Natural killer cell treated with Interleukin-12 subunit alpha and Interleukin-12 subunit beta and Interleukin-15 and Interleukin-18, amount 100 ng/mL, for 72 hours (primary cell): ENCODE results near the gene PKP4. TPM values are rescaled to one million over a fixed set of nuclear protein-coding genes. Genes with fewer than 3 reads are reported as not detected.
"Not testable (repeated sequence)": the region's sequence is repeated elsewhere in the genome, so short reads cannot be mapped to it uniquely, and the experiment has no call there.

Source experiments
- ATAC-seq, 2 donors: fragments of 150-1000 bp; cut with Tn5 transposase in 1 of 2; sonication (Bioruptor Pico), chemical (Tn5 transposase) in 1 of 2; 2 replicates each; pipeline ENCODE4 v1.10.0; 2021
- DNase-seq: peaks from one replicate; pipeline ENCODE4 v3.0.0; 2022; ENCODE audit warnings: low spot score
- H3K27ac Mint-ChIP-seq, 2 donors: 1 replicate in 1 of 2; 2 replicates in 1 of 2; pipeline ENCODE4 v1.8.0; 2022; ENCODE audit warnings: mixed read lengths in 2 of 2, mild to moderate bottlenecking in 1 of 2, moderate library complexity in 1 of 2
- H3K27me3 Mint-ChIP-seq, 2 donors: 1 replicate in 1 of 2; 2 replicates in 1 of 2; pipeline ENCODE4 v1.8.0; 2022; ENCODE audit warnings: mixed read lengths in 2 of 2
- H3K36me3 Mint-ChIP-seq: one replicate; pipeline ENCODE4 v1.8.0; 2022; ENCODE audit warnings: mixed read lengths
- H3K4me1 Mint-ChIP-seq, 2 donors: 1 replicate in 1 of 2; 2 replicates in 1 of 2; pipeline ENCODE4 v1.8.0; 2022; ENCODE audit warnings: low read depth in 2 of 2, mixed read lengths in 2 of 2, mild to moderate bottlenecking in 1 of 2
- H3K4me3 Mint-ChIP-seq: one replicate; pipeline ENCODE4 v1.8.0; 2022; ENCODE audit warnings: mixed read lengths
- H3K9me3 Mint-ChIP-seq: 2 replicates; pipeline ENCODE4 v1.8.0; 2022; ENCODE audit warnings: mixed read lengths
- total RNA-seq, 2 donors: library from RNA; stranded (reverse); gene quantifications; one replicate each; pipeline ENCODE4 v1.2.3, GENCODE V29; 2022

PKP4 gene
- total RNA-seq, 2 donors from 2014 or later, result 16.9 to 54.4 TPM

DNA sequence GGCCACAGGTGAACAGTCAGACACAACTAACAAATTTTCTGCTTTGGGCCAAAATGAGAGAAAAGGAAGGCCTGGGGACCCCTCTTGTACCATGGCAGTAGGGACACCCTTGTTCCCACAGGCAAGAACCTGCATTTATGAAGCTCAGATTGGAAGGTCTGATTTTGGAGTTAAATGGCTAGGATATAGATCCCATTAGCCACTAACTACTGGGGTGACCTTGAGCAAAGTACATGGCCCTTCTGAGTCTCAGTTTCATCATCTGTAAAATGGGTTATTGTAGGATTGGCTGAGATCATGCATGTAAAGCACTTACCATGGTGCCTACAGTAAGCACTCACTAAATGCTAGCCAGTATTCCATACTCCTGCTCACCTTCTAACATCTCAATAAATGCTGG, 236.7 kb downstream of the PKP4 start:
- no peak for DNase-seq
- Mint-ChIP-seq H3K36me3 (no peaks in the 10 kb centered on the region), H3K4me1 (no peaks in the 10 kb centered on the region), H3K9me3 (peaks cover 4% of the 10 kb centered on the region), H3K27me3 (peaks cover 12 to 23% of the 10 kb centered on the region in 2 donors), H3K27ac (no peak overlapping the region), H3K4me3 (no peak overlapping the region)
- ATAC-seq, result no peak

DNA sequence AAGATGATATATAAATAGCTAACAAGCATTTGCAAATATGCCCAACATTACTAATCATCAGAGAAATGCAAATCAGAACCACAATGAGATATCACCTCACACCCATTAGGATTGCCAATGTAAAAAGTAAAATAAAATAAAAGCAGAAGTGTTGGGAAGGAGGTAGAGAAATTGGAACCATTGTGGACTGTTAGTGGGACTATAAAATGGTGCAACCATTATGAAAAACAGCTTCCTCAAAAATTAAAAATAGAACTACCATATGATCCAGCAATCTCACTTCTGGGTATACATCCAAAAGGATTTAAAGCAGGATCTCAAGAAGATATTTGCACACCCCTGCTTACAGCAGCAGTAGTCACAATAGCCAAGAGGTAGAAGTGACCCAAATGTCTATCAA, 238.6 kb downstream of the PKP4 start:
- no peaks in the 10 kb centered on the region for H3K4me1 Mint-ChIP-seq
- H3K4me3 Mint-ChIP-seq, result no peak overlapping the region
- H3K27me3 Mint-ChIP-seq, result peaks cover 12 to 23% of the 10 kb centered on the region in 2 donors
- H3K36me3 Mint-ChIP-seq, result no peaks in the 10 kb centered on the region
- H3K27ac Mint-ChIP-seq, result no peak overlapping the region
- ATAC-seq (no peak), DNase-seq (no peak)
- peaks cover 4% of the 10 kb centered on the region for H3K9me3 Mint-ChIP-seq

DNA sequence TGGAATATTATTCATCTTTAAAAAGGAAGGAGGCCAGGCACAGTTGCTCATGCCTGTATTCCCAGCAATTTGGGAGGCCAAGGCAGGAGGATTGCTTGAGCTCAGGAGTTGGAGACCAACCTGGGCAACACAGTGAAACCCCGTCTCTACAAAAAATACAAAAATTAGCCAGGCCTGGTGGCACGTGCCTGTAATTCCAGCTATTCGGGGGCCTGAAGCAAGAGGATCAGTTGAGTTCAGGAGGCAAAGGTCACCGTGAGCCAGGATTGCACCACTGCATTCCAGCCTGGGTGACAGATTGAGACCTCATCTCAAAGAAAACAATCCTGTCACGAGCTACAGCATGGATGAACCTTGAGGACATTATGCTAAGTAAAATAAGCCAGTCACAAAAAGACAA, 239.0 kb downstream of the PKP4 start:
- not testable (repeated sequence) for H3K27ac Mint-ChIP-seq, DNase-seq, H3K4me3 Mint-ChIP-seq, ATAC-seq, H3K4me1 Mint-ChIP-seq, H3K9me3 Mint-ChIP-seq, H3K36me3 Mint-ChIP-seq
- H3K27me3 Mint-ChIP-seq, result peaks cover 12 to 23% of the 10 kb centered on the region in 2 donors

DNA sequence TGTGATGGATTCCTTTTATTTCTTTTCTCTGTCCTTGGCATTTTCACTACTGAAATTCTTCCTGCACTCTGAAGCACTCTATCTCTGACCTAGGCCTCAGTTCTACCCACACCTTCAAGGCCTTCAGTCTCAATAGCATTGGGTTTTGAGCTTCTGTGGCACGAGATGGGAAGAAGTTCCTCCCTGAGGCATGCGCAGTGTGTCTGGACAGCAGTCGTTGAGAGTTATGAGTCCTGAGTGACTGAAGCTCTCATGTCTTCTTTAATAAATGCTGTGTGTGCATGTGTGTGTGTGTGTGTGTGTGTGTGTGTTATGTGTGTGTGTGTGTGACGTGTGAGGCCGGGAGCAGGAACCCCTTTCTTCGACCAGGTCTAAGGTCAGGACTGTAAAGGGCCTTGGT, 242.6 kb downstream of the PKP4 start:
- peaks cover 4 to 17% of the 10 kb centered on the region in 2 donors for H3K27me3 Mint-ChIP-seq
- no peaks in the 10 kb centered on the region for H3K4me1 Mint-ChIP-seq
- peak in 1 of 2 donors; percentile 48 for ATAC-seq
- no peak for DNase-seq
- H3K4me3 Mint-ChIP-seq, result no peak overlapping the region
- no peaks in the 10 kb centered on the region for H3K36me3 Mint-ChIP-seq
- H3K9me3 Mint-ChIP-seq, result no peaks in the 10 kb centered on the region
- H3K27ac Mint-ChIP-seq, result no peak overlapping the region

DNA sequence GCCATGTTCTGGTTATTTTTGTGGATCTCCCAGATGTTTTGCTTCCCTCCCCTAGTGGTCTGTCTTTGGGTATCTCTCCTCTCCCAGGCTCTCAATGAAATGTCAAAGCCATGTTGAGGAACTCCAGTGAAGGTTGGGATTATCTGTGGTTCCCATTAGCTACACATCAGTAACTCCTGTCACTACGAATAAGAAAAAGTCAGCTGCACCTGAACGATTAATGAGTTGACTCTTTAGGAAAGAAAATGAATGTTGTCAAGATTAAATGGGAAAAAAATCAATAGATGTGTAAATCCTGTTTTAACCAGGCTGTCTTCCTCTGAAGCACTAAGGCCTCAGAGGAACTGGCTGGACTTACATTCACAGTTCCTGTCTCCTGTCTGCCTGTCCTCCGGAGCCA, 244.3 kb downstream of the PKP4 start:
- H3K4me1 Mint-ChIP-seq, result no peaks in the 10 kb centered on the region
- H3K27ac Mint-ChIP-seq, result no peak overlapping the region
- H3K27me3 Mint-ChIP-seq, result peaks cover 7 to 17% of the 10 kb centered on the region in 2 donors
- H3K36me3 Mint-ChIP-seq, result no peaks in the 10 kb centered on the region
- peaks cover 3% of the 10 kb centered on the region for H3K9me3 Mint-ChIP-seq
- ATAC-seq (no peak), DNase-seq (no peak)
- H3K4me3 Mint-ChIP-seq, result no peak overlapping the region

DNA sequence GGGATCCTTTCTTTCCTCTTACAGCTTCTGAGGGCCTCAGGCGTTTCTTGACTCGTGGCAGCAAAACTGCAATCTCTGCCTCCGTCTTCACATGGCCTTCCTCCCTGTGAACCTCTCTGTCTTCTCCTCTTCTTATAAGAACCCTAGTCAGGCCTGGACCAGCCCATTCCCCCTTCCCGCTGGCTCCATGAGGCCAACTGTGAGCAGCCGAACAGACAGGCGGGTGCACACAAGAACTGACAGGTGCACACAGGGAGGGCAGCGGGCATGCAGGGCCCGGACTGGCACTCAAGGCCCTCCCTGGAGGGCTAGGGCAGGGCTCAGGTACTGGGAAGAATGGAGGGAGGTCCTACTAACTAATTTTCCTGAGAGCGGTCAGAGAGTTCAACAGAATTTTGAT, 246.0 kb downstream of the PKP4 start:
- ATAC-seq (no peak), DNase-seq (no peak)
- Mint-ChIP-seq H3K27me3 (peaks cover 3 to 4% of the 10 kb centered on the region in 2 donors), H3K27ac (no peak overlapping the region), H3K9me3 (peaks cover 3% of the 10 kb centered on the region), H3K4me3 (no peak overlapping the region), H3K36me3 (no peaks in the 10 kb centered on the region), H3K4me1 (no peaks in the 10 kb centered on the region)

DNA sequence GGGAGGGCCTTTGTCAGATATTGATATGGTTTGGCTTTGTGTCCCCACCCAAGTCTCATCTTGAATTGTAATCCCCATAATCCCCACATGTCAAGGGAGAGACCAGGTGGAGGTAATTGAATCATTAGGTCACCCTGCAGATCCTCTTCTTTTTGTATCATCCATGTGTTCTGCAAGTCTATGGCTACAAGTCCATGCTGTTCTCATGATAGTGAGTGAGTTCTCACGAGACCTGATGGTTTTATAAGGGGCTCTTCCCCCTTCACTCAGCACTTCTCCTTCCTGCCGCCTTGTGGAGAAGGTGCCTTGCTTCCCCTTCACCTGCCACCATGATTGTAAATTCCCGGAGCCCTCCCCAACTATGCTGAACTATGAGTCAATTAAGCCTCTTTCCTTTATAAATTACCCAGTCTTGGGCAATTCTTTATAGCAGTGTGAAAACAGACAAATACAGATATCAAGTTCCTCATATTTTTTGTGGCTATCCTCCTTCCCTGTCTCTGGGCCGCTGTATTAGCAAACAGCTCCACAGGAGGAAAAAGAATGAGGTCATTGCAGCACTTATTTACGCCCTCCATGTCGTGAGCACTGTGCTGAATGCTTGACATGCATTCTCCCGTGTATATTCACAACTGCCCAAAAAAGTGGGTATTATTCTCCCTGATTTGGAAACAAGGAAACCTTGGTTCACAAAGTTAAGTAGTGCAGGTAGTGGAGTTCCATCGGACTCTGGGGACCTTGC, 248.1 kb downstream of the PKP4 start:
- ATAC-seq, H3K4me3 Mint-ChIP-seq, H3K9me3 Mint-ChIP-seq, H3K4me1 Mint-ChIP-seq, DNase-seq, H3K27me3 Mint-ChIP-seq, H3K36me3 Mint-ChIP-seq, H3K27ac Mint-ChIP-seq: not testable (repeated sequence)

DNA sequence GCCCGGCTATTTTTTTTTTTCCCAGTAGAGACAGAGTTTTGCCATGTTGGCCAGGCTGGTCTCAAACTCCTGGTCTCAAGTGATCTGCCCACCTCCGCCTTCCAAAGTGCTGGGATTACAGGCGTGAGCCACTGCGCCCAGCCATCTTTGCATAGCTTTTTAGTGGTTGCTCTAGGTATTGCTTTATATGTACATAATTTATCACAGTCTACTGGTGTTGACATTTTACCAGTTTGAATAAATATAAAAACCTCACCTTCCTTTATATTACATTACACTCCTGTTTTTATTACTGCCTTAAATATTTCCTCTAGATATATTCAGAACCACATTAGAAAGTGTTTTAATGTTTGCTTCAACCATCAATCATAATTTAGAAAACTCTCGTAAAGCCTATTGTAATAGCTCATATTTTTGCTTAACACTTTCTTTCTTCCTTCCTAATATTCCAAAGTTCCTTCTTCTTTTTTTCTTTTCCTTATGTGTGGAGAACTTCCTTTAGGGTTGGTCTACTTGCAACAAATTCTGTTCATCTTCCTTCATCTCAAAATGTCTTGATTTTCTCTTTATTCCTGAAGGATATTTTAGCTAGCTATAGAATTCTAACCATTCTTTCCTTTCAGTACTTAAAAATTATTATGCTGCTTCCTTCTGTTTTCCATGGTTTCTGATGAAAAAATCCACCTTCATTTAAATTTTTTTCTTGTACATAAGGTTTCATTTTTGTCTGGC, 256.2 kb downstream of the PKP4 start:
- Mint-ChIP-seq H3K4me3 (no peak overlapping the region), H3K36me3 (peaks cover 11% of the 10 kb centered on the region), H3K27ac (no peak overlapping the region), H3K4me1 (no peaks in the 10 kb centered on the region), H3K9me3 (peaks cover 4% of the 10 kb centered on the region), H3K27me3 (peaks cover 14 to 32% of the 10 kb centered on the region in 2 donors)
- DNase-seq, result no peak
- ATAC-seq, result no peak

DNA sequence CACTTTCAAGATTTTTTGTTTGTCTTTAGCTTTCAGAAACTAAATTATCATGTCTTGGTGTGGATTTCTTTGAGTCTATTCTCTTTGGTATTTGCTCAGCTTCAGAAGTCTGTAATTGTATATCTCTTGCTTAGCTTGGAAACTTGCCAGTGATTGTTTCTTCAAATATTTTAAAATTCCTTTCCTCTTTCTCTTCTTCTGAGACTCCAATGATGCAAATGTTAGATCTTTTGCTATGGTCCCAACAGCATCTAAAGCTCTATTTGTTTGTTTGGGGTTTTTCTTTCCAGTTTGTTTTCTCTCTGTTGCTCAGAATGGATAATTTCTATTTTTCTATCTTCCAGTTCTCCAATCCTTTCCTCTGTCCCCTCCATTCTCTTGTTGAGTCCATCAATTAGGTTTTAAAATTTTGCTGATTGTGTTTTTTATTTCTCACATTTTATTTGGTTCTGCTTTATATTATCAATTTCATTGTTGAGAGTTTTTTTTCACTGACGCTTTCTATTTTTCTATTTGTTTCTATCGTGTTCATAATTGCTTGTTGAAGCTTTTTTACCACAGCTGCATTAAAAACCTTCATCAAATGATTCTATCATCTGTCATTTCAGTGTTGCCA, 256.9 kb downstream of the PKP4 start:
- H3K4me3 Mint-ChIP-seq, result no peak overlapping the region

DNA sequence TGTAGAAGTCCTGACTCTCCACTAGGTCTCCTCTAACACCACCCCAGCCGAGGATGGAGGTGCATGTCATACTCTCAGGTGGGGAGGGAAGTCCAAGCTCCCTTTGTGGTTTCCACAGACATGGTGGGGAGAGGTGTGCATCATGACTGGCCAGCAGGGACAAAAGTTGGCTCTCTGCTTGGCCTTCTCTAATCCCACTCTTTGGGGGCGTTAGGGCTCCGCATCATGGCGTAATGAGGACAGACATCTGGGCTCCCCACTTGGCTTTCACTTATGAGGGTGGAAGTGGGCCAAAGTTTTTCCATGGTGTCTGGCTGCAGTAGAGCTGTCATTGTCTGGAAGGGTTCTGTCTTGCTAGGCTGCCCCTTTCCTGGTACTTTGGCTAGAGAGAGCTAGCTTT, 257.7 kb downstream of the PKP4 start:
- Mint-ChIP-seq H3K4me3 (no peak overlapping the region), H3K27ac (no peak overlapping the region), H3K9me3 (peaks cover 4% of the 10 kb centered on the region), H3K36me3 (peaks cover 11% of the 10 kb centered on the region), H3K27me3 (peaks cover 14 to 32% of the 10 kb centered on the region in 2 donors), H3K4me1 (no peaks in the 10 kb centered on the region)
- DNase-seq (no peak), ATAC-seq (no peak)

More for the DNA sequence above, 256.9 kb downstream of the PKP4 start:
- ATAC-seq, result no peak
- H3K27me3 Mint-ChIP-seq, result peaks cover 14 to 32% of the 10 kb centered on the region in 2 donors
- no peak for DNase-seq
- H3K36me3 Mint-ChIP-seq, result peaks cover 11% of the 10 kb centered on the region
- no peaks in the 10 kb centered on the region for H3K4me1 Mint-ChIP-seq
- H3K27ac Mint-ChIP-seq, result no peak overlapping the region
- peaks cover 4% of the 10 kb centered on the region for H3K9me3 Mint-ChIP-seq

DNA sequence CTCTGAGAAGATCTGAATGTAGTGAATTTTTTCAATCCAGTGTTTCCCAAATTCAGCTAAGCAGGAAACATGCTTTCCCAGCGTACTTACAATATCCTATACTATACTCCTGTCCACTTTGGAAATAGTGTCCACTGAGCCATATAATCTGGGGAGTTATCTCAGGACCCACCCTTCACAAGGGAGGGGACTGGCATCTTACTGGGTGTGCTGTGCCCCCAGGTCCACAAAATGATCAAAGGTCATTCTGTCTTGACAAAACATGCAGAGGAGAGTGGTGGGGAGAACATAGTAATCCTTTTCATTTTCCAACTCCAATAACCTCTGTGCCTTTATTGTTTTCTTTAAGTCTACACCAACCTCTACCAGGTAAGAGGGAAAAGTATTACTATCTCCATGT, 258.6 kb downstream of the PKP4 start:
- H3K27ac Mint-ChIP-seq, result no peak overlapping the region
- no peak overlapping the region for H3K4me3 Mint-ChIP-seq
- ATAC-seq (no peak), DNase-seq (no peak)
- peaks cover 4% of the 10 kb centered on the region for H3K9me3 Mint-ChIP-seq
- no peaks in the 10 kb centered on the region for H3K4me1 Mint-ChIP-seq
- peaks cover 11% of the 10 kb centered on the region for H3K36me3 Mint-ChIP-seq
- peaks cover 15 to 28% of the 10 kb centered on the region in 2 donors for H3K27me3 Mint-ChIP-seq

DNA sequence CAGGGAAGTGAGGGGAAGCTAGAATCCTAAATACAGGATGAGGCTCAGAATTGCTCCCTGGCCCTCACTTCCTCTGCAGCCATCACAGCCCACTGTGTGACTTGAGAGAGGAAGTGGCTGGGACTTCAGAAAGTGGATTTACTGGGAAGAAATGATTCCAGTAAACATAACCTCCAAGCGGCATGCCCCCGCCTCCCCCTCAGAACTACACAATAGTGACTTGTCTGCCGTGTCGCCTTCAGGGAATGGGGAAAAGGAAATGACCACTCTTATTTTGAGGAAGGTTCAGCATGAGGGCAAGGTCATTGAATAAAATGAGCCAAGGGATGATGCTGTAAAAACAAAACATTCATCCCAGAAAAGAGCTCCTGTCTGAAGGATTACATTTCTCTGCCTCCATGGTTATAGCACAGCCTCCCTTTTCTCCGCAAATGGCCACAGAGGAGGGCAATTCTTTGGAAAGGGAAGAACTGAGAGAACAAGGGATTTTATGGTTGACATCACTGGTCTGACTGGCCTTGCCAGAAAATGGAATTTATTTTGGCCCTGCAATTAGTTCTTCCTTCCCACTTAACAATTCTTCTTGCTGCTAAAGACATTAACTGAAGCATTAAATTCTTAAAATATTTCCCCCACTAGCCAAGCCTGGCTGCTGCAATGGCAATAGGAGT, 259.5 kb downstream of the PKP4 start:
- peaks cover 15 to 33% of the 10 kb centered on the region in 2 donors for H3K27me3 Mint-ChIP-seq
- H3K27ac Mint-ChIP-seq, result no peak overlapping the region
- H3K4me3 Mint-ChIP-seq, result no peak overlapping the region
- no peaks in the 10 kb centered on the region for H3K4me1 Mint-ChIP-seq
- H3K9me3 Mint-ChIP-seq, result peaks cover 4% of the 10 kb centered on the region
- no peak for DNase-seq
- peaks cover 11% of the 10 kb centered on the region for H3K36me3 Mint-ChIP-seq
- ATAC-seq, result no peak

DNA sequence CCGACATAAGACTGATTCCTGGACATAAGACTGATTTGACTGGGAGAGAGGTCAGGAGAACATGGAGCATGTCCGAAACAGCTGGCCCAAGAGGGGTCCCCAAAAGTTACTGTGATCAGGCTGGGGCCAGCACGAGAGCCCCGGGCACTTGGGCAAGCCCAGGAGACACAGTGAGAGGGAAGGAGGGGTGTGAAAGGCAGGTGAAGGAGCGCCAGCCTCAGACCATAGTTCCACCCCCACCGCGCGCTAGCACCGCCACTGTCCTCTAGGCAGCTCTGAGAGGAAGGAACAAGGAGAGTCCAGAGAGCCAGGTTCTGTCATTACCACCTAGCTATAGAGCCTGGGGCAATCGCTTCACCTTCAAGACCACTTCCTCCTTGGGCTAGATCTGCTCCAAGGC, 260.2 kb downstream of the PKP4 start:
- Mint-ChIP-seq H3K4me1 (no peaks in the 10 kb centered on the region), H3K9me3 (peaks cover 4% of the 10 kb centered on the region), H3K27ac (no peak overlapping the region), H3K36me3 (peaks cover 11% of the 10 kb centered on the region), H3K27me3 (peaks cover 12 to 27% of the 10 kb centered on the region in 2 donors), H3K4me3 (no peak overlapping the region)
- ATAC-seq (no peak), DNase-seq (no peak)
